ENCODE data around the gene ARID5B.

Gene ARID5B

DNA sequence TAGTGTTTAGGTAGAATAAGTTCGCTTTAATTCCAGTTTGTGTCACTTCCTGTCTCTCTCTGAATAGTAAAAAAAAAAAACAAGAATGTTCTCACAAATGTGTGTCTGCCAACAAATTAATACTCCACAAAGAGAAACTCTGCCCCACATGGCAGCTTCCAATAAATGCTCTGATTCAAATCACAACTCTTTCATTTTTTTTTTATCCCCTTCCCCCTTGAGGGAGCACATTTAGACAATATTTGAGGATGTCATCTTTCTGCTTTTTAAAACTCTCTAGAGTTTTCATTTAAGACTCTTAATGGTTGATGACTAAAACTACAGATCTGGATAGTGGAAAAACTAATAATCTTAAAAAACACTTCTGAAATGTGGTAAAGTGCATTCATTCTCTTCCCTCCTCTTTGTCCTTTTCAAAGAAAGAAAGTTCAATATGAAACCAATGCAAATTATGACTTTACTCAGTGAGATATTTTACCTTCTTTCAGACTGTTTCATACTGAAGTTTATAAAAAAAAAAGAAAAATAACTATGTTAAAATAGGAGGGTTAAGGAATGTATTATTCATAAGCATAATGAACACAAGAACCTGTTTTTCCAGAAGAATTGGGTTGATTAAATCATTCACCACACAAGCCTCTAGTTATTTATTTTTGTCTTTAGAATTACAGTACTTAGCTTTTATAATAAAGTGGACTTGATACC lies 42.3 kb downstream of the ARID5B start:
- no peak for DNase-seq

DNA sequence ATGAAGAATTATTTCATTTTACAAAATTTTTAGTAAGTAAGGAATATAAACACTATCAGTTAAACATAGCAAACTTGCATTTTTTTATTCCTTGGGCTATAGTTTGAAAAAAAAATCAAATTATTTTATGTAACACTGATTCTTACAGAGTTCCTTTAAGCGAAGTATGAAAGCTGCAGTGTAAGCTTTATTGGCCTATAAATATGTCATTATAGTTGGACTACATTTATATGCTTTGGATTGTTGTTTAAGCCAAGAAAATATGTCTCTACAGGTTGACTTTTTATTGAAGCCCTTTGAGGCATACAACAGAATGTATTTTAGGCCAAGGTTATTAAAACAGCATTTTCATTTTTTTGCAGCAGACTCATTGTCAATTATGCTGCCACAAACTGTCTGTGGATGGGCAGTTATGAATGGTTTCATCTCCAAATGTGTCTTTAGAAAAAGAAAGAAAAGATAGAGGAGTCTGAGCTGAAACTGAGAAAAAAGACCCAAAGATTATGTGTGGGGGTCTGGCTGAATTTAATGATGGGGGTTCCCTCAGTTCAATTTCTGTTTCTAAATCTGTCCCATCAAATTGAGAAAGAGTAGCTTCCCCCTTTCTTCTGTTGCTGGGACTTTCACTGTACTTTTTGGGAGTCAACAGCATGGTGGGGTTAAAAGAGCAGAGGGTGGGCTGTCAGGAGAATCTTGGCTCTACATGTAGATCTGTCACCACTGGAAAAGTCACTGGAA lies 43.1 kb downstream of the ARID5B start:
- no peak for DNase-seq

DNA sequence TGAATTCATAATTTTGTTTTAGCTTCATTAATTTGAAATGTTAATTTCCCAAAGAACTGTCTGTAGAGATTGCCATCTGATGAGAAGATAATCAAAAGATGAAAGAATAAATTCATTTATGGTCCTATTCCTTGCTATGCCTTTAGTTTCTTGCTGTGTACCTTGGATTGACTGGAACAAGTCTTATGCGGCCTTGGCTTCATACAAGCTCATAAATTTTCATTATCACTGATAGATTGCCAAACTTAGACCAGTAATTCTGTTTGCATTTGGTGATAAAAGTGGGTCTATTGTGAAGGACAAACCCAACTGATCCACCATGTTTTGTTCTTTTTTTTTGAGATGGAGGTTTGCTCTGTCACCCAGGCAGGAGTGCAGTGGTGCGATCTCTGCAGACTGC lies 48.2 kb downstream of the ARID5B start:
- no peak for DNase-seq

DNA sequence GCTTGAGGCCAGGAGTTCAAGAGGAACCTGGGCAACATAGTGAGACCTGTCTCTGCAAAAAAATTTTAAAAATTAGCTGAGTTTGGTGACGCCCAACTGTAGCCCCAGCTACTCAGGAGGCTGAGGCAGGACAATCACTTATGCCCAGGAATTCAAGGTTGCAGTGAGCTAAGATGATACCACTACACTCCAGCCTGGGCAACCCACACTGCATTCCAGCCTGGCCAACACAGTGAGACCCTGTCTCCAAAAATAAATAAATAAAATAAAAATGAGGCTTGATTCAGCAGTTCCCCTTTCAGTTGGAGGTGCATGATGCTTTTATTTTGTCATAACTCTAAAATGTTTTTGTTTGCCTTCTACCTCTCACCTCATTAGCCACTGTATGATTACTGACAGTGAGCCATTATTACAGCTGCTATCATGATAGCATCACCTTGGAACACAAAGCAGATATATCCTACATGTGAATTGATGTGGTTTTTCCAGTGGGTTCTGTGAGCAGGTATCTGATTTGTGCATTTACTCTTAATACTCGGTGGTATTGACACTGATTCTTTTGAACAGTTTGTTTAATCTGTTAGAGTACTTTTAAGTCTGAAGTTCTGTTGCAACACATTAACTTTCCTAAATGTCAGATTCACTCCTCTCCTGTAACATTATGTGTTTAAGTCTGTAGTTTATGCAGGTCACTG lies 49.1 kb downstream of the ARID5B start:
- no peak for DNase-seq

DNA sequence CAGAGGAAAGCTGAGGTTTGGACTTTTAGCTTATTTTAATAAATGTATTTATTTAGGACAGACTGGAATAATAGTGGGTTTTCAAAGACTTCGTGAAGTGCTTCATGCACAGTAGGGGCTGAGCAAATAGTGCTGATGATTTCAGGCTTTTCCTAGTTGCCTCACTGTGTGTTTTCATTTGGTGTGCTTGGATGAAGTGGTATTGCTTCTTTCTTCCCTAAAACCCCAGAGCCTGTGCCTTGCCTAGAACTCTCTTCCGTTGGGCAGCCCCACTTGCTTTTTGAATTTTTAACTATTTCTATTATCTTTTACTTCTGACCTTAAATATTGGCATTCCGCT lies 49.6 kb downstream of the ARID5B start:
- no peak for DNase-seq

DNA sequence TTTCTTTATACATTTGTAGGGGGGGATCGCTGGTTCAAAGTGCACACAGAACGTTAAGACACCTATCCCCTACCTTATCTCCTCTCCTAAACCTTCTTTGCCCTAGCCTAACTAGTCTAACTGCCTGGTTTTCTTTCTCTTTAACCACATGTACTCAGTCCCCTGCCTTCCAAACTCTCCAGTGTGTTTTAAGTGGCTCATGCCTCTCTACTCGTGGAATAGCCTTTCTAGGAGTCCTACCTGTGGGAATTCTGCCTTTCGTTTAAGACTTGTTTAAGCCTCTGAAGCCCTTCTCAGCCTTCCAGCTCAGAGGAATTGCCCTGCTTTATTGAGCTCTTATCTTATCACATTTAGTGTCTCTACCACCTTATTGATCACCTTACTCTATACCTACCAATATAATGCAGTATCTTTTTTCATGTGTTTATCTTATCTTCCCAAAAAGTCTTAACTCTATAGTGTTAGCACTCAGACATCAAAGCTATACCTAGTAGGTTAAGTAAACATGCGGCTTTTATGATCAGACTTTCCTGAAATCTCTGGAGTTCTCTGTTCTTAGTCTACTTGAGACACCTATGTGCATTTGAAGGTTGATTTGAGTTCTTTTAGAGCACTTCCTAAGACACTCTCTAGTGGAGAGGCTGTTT lies 50.7 kb downstream of the ARID5B start:
- DNase-seq = no peak

DNA sequence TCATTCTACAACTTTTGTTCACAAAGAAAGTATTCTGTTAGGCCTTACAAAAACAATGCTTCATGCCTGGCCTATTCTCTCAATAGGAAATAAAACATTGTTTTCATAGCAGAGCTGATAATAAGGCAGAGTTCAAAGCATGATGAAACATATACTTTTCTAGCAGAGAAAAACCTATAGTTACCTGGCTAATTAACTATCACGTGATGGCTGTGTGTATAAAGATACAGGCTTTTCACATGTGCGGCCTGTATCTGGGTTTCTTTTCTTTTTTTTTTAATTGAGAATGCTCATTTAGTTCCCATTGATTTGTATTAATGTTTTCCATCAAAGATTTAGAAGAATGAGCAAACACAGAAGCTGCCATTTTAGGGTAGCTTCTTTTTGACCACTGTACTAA lies 51.7 kb downstream of the ARID5B start:
- DNase-seq = no peak

DNA sequence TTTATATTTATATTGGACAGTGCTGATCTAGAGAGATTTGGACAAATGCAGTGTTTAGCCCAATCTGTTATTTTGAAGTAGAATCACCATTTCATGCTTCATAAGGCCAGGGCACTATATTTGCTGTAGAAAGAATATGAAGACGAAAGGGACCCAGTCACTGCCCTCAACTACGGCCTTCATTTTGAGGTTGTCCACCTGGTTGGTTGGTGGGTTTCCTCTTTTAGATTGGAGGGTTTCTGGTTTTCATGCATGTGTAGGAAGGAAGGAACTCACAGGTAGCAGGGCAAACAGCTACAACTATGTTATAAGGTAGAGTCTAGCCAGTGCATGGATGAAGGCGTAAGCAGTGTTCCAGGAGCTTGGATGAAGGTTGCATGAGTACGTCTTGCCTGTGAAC lies 56.3 kb downstream of the ARID5B start:
- no peak for DNase-seq

DNA sequence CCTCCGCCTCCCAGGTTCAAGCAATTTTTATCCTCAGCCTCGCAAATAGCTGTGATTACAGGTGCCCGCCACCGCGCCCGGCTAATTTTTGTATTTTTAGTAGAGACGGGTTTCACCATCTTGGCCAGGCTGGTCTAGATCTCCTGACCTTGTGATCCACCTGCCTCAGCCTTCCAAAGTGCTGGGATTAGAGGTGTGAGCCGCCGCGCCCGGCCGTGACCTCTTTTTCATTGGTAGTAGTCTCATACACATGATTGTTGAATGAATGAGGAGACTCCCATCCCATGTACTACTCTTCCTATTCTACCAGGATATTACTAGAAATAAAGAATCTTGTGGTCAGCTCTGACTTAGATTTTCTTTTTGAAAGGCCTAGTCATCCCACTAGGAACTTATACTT lies 56.8 kb downstream of the ARID5B start:
- no peak for DNase-seq

DNA sequence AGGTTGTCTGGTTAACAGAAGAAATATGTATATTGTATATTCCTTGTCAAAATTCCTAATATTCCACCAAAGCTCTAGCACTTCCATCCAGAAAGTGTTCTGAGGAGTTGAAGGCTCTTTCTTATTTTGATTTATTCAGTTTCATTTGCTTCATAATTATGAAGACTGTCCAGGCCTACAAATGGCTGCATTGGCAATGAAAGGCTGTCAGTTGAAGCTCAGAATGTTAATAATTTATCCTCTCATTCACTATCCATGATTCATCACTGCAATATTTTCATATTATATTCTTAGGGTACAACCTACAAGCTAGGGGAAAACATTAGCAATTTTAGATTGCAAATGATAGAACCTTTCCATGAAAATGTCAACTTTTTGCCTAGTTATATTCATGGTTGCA lies 57.3 kb downstream of the ARID5B start:
- DNase-seq = no peak

DNA sequence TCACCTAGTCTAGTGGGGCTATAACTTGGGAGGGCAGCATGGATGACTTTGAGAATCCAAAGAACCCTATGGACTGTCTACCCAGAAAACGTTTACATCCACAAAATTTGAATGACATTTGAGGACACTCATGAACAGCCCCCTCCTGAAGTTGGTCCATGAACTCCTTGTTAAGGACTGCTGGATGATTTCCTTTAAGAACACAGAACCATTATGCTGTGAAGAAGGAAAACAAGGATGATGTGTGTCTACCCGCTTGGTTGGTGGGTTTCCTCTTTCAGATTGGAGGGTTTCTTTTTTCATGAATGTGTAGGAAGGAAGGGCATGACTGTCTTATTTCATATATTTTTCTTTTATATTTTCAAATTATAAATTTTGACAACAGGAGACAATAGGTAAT lies 58.3 kb downstream of the ARID5B start:
- DNase-seq = no peak

DNA sequence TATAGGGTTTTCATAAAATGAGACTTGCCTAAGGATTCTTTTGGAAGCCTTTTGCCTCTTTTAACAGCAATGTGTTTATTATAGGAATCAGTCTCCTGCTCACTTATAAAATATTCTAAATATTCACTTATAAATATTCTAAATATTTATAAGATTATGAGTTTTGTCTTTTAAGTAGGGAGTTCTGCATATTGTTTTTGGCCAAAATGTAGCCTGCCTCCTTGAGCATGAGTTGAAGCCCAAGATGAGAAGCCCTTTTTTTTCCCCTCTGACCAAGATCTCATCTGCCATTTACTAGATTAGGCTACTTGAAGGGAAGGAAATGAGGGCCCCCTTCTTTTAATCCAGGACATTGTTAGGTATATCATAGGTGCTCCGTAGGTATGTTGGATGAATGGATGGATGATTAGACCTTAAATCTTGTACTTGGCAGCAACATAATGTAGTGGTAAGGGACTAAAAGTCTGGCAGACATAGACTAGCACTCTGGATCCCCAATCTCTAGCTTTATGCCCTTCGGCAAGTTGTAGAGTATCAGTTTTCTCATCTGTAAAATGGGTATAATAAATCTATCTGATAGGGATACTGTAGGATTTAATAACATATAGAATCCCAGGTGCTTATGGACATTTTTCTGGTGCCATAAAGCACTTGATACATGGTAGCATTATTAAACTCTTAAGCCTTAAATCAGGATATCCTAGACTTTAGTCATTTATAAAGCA lies 59.1 kb downstream of the ARID5B start:
- no peak for DNase-seq

DNA sequence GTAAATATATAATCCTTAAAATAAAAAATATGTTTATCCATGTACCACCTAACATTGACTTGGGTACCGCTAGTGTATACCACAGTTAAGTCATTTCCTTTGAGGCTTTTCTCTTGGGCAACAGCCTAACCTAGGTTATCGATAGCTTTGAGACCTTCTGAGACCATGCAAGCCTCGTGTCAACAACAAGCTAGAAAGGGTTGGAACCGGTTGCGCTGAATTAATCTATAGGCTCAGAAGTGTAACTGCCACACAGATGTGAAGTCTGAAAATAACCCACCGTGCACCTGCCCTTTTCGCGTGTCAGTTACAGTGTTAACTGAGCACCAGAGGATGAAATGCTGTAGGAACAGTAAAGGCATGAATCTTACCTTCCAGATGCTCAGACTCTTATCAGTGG lies 59.8 kb downstream of the ARID5B start:
- no peak for DNase-seq

DNA sequence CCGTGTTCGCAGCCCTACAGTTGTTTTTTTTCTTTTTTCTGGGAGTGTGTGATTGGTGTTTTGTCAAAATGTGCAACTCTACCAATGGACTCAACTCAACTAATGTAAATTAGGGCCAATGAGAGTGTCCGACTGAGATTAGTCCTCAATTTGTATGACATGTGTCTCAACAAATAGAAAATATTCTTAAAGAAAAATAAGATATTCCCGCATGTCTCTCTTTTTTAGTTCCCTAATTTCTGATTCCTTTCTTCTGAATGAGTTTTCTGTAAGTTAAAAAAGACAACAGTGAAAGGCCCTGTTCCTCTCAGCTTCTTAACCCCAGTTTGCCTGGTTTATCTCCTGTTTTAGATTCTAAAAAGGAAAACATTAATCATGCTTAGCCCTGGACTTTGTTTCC lies 61.5 kb downstream of the ARID5B start:
- no peak for DNase-seq

DNA sequence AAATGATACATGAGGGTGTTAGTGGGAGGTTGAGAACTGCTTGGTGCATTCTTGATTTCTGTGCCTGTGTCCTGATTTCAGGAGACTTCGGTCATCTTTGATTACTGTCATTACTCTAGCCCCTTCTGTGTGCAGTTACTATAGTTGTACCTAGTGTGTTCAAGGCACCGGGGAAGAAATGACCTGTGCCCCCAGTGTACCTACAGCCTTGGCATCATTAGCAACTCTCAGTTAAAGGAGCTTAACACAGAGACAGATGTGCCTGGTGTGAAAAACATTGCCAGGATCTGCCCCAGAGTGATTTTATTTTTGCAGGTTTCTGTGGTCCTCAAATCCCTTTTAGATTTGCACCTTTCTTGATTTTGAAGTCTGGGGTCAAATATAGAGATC lies 62.2 kb downstream of the ARID5B start:
- DNase-seq = no peak

DNA sequence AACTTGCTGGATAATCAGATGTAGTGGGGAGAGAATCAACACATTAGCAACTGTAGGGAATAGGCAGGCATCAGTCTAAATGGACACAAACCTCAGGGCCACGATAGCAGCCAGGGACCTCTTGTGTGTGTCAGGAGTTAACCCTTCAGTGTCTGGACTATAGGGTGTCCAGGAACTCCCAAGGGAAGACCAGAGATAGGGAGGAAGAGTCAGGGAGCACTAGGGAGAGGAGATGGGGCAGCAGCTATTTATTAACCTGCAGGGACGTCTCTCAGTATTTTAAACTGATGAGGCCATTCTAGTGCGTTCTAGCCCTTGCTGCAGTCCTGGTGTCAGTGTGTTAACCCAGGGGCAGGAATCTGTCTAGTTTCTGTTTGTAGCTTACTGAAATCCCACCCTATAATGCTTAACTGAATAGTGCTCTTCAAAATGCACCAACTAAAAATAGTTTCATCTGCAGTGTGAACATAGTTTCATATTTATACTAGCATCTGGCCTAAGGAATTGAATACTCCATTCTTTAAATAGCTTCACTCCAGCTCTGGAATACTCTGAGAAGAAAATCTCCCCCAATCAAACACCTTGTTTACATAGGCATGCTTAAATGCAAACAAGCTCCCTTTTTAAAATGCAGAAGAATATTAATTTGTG lies 62.7 kb downstream of the ARID5B start:
- no peak for DNase-seq

DNA sequence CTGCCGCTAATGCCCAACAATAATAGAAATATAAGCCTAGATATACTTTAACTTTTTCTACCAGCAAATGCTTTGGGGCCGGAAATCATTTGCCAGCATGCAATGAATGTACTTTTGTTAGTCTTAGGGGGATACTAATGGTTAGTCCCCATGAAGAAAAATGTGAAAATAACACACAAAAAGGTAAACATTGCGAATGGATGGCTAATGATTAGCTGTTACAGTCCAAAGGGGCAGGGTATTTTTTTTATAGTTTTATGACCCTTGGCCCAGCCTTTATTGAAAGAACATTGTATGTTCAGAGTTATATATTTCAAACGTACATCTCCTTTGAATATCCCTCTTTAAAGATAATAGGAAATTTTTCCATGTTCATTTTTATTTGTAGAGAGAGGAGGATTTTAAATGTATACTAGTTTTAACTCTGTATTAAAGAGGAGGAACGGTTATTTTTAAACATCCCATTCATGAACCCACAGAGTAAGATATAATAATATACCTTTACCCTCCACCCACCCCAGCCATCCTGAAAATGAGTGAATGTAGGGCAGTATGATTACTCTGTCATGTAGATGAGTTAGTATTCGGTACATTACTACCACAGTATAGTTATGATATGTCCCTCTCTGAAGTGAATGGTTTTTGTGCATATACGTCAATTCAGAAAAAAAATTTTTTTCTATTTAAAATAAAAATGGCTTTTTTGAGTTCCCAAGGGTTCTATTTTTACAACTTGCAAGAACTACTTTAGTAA lies 63.6 kb downstream of the ARID5B start:
- DNase-seq = no peak

DNA sequence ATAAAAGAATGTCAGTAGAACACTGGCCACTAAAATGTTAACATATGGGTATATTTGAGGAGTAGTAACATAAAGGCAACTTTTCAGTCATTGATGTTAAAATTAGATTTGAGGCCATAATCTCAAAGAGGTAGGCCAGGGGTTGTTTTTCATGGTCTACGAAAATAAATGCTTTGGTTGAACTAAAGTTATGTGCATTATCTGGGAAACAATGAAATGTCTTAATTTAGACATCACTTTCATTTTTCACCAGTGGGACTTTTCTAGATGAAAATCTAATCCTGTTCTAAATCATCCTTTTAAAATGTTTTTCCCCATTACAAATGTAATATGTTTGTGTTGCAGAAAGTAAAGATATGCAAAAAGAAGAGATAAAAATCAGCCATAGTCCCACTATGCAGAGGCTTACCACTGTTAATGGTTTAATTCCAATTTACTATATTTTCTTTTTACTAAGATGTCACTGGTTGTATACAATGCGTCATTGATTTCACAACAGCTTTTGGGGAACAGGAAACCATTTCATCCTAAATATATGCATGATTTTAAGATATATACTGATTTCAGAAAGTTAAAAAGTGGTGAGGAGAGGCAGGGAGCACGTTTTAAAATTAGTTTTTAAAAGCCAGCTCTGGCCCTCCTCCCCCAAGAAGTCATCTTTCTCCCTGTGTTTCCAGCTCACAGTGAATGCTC lies 64.3 kb downstream of the ARID5B start:
- DNase-seq = no peak

DNA sequence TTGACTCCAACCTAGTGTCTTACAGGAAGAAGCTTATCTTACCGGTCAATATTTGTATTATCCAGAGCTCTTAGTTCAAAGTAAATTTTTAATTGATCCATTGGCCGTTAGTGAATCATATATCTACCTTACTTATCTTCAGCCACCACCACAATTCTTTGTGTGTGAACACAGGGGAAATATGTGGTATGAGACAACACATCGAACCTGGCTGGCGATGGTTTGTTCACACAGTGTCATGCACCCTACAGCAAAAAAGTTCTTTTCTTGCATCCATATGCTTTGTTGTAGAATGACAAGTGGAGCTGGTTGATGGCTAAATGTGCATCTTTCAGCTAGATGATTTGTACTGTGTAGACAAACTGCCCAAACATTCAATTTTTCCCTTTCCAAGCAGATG lies 65.8 kb downstream of the ARID5B start:
- DNase-seq = no peak

DNA sequence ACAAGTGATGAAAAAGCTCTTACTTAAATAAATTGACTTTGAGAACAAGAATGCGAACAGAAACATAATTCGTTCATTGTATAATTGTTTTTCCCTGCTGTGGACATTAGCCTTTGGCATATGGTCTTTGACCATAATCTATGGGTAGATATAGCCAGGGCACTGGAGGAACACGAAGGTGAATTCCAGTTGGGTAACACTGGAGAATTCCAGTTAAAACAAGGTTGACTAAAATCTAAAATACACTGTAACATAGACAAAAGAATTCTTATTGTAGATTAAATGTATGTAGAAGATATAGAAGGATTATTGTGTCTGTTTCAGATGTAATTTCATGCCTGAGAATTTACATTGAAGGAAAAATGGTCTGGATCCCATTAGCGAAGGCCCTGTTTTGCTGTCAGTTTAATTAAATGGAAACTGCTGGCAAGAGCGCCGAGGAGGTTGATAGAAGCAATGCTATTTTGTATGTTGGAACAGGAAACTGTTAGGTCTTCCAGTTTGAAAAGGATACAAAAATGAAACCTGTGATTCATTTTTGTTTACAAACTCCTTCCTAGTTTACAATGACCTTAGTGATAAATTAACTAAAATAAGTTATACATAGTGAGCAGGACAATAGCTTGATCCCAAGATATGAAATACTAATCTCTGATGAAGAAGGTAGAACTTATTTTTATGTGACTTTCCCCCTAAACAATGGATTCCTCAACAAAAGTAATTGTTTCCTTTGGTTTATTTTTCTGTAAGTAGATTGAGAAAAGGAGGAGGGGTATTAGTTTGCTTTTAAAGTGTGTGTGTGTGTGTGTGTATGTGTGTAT lies 68.9 kb downstream of the ARID5B start:
- DNase-seq = no peak

DNA sequence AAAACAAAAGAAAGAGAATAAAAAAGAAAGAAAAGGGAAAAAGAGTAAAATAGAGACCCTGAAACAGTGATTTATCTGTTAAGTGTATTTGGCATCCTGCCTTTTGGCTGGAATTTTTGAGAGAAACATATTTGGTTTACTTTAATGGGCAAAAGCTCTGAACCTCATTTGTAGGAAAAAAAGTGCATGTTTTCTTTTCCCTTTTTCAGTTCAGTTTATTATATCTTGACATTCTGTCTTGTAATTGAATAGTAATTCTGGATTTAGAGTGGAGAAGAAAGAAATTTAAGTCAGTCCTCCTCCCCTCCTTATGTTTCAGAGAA lies 69.5 kb downstream of the ARID5B start:
- DNase-seq = no peak

Measured in activated T-cell treated with anti-CD3 and anti-CD28 coated beads, Interleukin-2, amount 50 U/mL, for 1 hour (primary cell).